Parathyroid adenoma (tissue), 2 donors: ENCODE data around the gene PCSK5.

Source experiments
- H2AFZ ChIP-seq: fragments of 300-600 bp; sonication (generic); one replicate; pipeline ENCODE4 v1.7.0; 2017; ENCODE audit warnings: antibody characterized with exemption, mild to moderate bottlenecking
- H3K27ac ChIP-seq: fragments of 300-600 bp; sonication (generic); one replicate; pipeline ENCODE4 v1.7.0; 2017
- H3K27me3 ChIP-seq: fragments of 300-600 bp; sonication (generic); one replicate; pipeline ENCODE4 v1.7.0; 2017; ENCODE audit warnings: low read length; ENCODE audit not compliant: control insufficient read depth, insufficient read depth
- H3K36me3 ChIP-seq: fragments of 300-600 bp; sonication (generic); one replicate; pipeline ENCODE4 v1.7.0; 2017; ENCODE audit warnings: low read length; ENCODE audit not compliant: control insufficient read depth, insufficient read depth
- H3K4me1 ChIP-seq: fragments of 300-600 bp; sonication (generic); one replicate; pipeline ENCODE4 v1.7.0; 2017; ENCODE audit warnings: control low read depth
- H3K4me2 ChIP-seq: fragments of 300-600 bp; sonication (generic); one replicate; pipeline ENCODE4 v1.7.0; 2017; ENCODE audit warnings: low read length
- H3K4me3 ChIP-seq: fragments of 300-600 bp; sonication (generic); one replicate; pipeline ENCODE4 v1.7.0; 2017; ENCODE audit warnings: low read depth, low read length
- H3K79me2 ChIP-seq: fragments of 300-600 bp; sonication (generic); one replicate; pipeline ENCODE4 v1.7.0; 2017; ENCODE audit warnings: control low read depth
- H3K9ac ChIP-seq: fragments of 300-600 bp; sonication (generic); one replicate; pipeline ENCODE4 v1.7.0; 2017; ENCODE audit warnings: mild to moderate bottlenecking
- H3K9me3 ChIP-seq: fragments of 300-600 bp; sonication (generic); one replicate; pipeline ENCODE4 v1.7.0; 2017; ENCODE audit warnings: low read length; ENCODE audit not compliant: control insufficient read depth
- CTCF ChIP-seq: fragments of 300-600 bp; sonication (generic); IDR thresholded peaks from one replicate; pipeline ENCODE4 v1.7.0; 2017; ENCODE audit warnings: antibody characterized with exemption, mild to moderate bottlenecking
- donor health status: primary hyperparathyroidism.

Gene PCSK5

GRCh38 chr9:76037587-76038225 lies 147.2 kb downstream of the PCSK5 start:
- Histone ChIP-seq H3K27ac (no peak overlapping the region), H3K4me1 (no peaks in the 10 kb centered on the region), H3K79me2 (no peaks in the 10 kb centered on the region), H3K36me3 (no peaks in the 10 kb centered on the region), H3K27me3 (no peaks in the 10 kb centered on the region), H3K4me2 (no peak overlapping the region), H3K9ac (no peak overlapping the region), H3K4me3 (no peak overlapping the region), H3K9me3 (no peaks in the 10 kb centered on the region), H2AFZ (no peak overlapping the region)
- no peak for TF ChIP-seq CTCF

- no peak overlapping the region for H3K9ac ChIP-seq
- H3K79me2 ChIP-seq, result no peaks in the 10 kb centered on the region
- H3K4me2 ChIP-seq, result no peak overlapping the region
- no peak overlapping the region for H3K4me3 ChIP-seq
- H2AFZ ChIP-seq, result no peak overlapping the region
- no peak overlapping the region for H3K27ac ChIP-seq
- H3K27me3 ChIP-seq, result no peaks in the 10 kb centered on the region
- no peaks in the 10 kb centered on the region for H3K9me3 ChIP-seq
- H3K36me3 ChIP-seq, result no peaks in the 10 kb centered on the region
- TF ChIP-seq CTCF, result no peak
- H3K4me1 ChIP-seq, result no peaks in the 10 kb centered on the region
Measured at GRCh38 chr9:76038431-76038830, 148.0 kb downstream of the PCSK5 start.

- Histone ChIP-seq H3K4me2 (no peak overlapping the region), H3K36me3 (no peaks in the 10 kb centered on the region), H3K9ac (no peak overlapping the region), H3K79me2 (no peaks in the 10 kb centered on the region), H3K27ac (no peak overlapping the region), H3K4me3 (no peak overlapping the region), H3K4me1 (no peaks in the 10 kb centered on the region), H3K9me3 (no peaks in the 10 kb centered on the region), H3K27me3 (no peaks in the 10 kb centered on the region), H2AFZ (no peak overlapping the region)
- TF ChIP-seq CTCF, result no peak
Measured at GRCh38 chr9:76044266-76044819, 153.9 kb downstream of the PCSK5 start.

GRCh38 chr9:76045221-76045620 lies 154.7 kb downstream of the PCSK5 start:
- H3K4me2 ChIP-seq, result no peak overlapping the region
- no peak overlapping the region for H3K4me3 ChIP-seq
- H2AFZ ChIP-seq, result no peak overlapping the region
- no peaks in the 10 kb centered on the region for H3K9me3 ChIP-seq
- H3K27ac ChIP-seq, result no peak overlapping the region
- H3K79me2 ChIP-seq, result no peaks in the 10 kb centered on the region
- H3K27me3 ChIP-seq, result no peaks in the 10 kb centered on the region
- H3K4me1 ChIP-seq, result no peaks in the 10 kb centered on the region
- H3K36me3 ChIP-seq, result no peaks in the 10 kb centered on the region
- no peak overlapping the region for H3K9ac ChIP-seq
- no peak for TF ChIP-seq CTCF

- TF ChIP-seq CTCF, result no peak
- Histone ChIP-seq H3K4me1 (no peaks in the 10 kb centered on the region), H3K27me3 (no peaks in the 10 kb centered on the region), H3K4me2 (no peak overlapping the region), H3K4me3 (no peak overlapping the region), H3K9me3 (no peaks in the 10 kb centered on the region), H3K36me3 (no peaks in the 10 kb centered on the region), H3K27ac (no peak overlapping the region), H3K9ac (no peak overlapping the region), H3K79me2 (no peaks in the 10 kb centered on the region), H2AFZ (no peak overlapping the region)
Measured at GRCh38 chr9:76049341-76049740, 158.9 kb downstream of the PCSK5 start.
